Large intestine (tissue), 3 donors: Measurements from ENCODE around the gene CHAC2. TPM values are rescaled to one million over a fixed set of nuclear protein-coding genes. Genes with fewer than 3 reads are reported as not detected.

Experiments
- DNase-seq, 2 donors: peaks; one replicate each; pipeline versions ENCODE4 v3.0.0 to v3.0.0-alpha.2; 2013
- H3K27ac ChIP-seq: one replicate; pipeline ENCODE4 v1.5.1; 2013; ENCODE audit warnings: low read length
- H3K27me3 ChIP-seq: 2 replicates; pipeline ENCODE4 v1.6.1; 2013; ENCODE audit warnings: low read length; ENCODE audit not compliant: control insufficient read depth, insufficient read depth
- H3K36me3 ChIP-seq: 2 replicates; pipeline ENCODE4 v1.6.1; 2013; ENCODE audit warnings: low read length; ENCODE audit not compliant: control insufficient read depth, insufficient read depth
- H3K4me1 ChIP-seq: one replicate; pipeline ENCODE4 v1.6.1; 2013; ENCODE audit warnings: low read length; ENCODE audit not compliant: control insufficient read depth, insufficient read depth
- H3K4me3 ChIP-seq: one replicate; pipeline ENCODE4 v1.5.1; 2013; ENCODE audit warnings: low read length
- H3K9me3 ChIP-seq: one replicate; pipeline ENCODE4 v1.6.1; 2013; ENCODE audit warnings: mild to moderate bottlenecking, low read depth, low read length, moderate library complexity; ENCODE audit not compliant: control insufficient read depth
- WGBS: methylation state at CpG from one replicate; pipeline ENCODE4 v1.1.5; 2013; ENCODE audit warnings: low lambda C conversion rate; ENCODE audit not compliant: insufficient coverage; 5-methylcytosine and 5-hydroxymethylcytosine counted together
- polyA plus RNA-seq: library from polyadenylated mRNA; unstranded; fragments of 120-200 nt; gene quantifications from one replicate; pipeline ENCODE4 v1.2.1, GENCODE V29; 2013

Gene CHAC2
- polyA plus RNA-seq, 1 donor: 4.7 TPM

DNA sequence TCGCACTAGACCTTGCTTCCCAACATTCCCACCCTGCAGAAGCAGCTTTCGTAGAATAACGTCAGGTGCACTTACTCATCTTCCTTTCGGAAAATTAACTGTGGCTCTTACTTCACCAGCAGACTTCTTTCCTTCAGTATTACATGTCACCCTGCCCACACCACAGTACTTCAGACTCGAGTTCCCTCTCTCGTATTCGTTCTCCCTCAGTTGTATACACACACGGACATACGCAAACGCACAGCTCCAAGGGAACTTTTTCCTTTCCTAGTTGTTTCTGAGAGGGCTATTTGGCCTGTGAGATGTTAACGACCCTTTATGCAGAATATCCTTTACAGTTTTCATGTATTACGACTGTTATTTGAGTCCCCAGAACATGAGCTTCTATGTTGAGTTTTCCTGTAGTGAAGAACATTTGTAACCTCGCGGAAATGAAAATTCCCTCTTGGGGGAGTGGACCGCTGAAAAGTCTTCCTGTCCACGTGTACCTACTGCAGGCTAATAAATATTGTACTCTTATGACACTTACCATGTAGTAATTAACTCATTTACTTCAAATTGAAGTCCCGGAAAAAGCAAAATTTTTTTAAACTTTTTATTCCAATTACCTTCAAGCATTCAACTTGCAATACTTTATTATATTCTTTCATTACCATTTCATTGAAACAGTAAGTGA is 20.1 kb downstream of the CHAC2 start:
- Histone ChIP-seq H3K27me3 (no peaks in the 10 kb centered on the region), H3K27ac (peak overlapping the region; percentile 85), H3K4me1 (peaks cover 9% of the 10 kb centered on the region), H3K4me3 (peak overlapping the region; percentile 99), H3K9me3 (peaks cover 5% of the 10 kb centered on the region), H3K36me3 (no peaks in the 10 kb centered on the region)
- 14% methylated on average over 5 of the region's 17 CpGs for WGBS
- peak in 1 of 2 donors; percentile 48 for DNase-seq

- H3K4me3 ChIP-seq: no peak overlapping the region
- peaks cover 27% of the 10 kb centered on the region for H3K36me3 ChIP-seq
- 80% methylated on average over 1 of the region's 3 CpGs for WGBS
- peaks cover 3% of the 10 kb centered on the region for H3K4me1 ChIP-seq
- no peaks in the 10 kb centered on the region for H3K9me3 ChIP-seq
- no peak overlapping the region for H3K27ac ChIP-seq
- no peak for DNase-seq
- H3K27me3 ChIP-seq: no peaks in the 10 kb centered on the region
Observed at GRCh38 chr2:53793261-53793660, 25.7 kb downstream of the CHAC2 start.

DNA sequence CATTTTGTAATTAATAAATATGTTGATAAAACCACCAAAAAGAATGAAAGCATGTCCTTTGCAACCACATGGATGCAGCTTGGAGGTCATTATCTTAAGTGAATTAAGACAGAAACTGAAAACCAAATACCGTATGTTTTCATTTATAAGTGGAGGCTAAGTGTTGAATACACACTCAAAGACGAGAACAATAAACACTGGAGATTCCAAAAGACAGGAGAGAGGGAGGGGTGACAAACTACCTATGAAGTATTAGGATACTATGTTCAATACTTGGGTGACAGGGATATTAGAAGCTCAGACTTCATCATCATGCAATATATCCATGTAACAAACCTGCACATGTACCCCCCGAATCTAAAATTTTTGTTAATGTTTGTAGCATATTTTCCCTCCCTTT is 26.2 kb downstream of the CHAC2 start:
- DNase-seq: no peak
- H3K4me3 ChIP-seq: no peak overlapping the region
- H3K27me3 ChIP-seq: no peaks in the 10 kb centered on the region
- no peaks in the 10 kb centered on the region for H3K4me1 ChIP-seq
- no CpG with 5 or more reads among the region's 3 CpGs for WGBS
- no peak overlapping the region for H3K27ac ChIP-seq
- H3K9me3 ChIP-seq: no peaks in the 10 kb centered on the region
- peaks cover 29% of the 10 kb centered on the region for H3K36me3 ChIP-seq

- Histone ChIP-seq H3K4me3 (no peak overlapping the region), H3K9me3 (no peaks in the 10 kb centered on the region), H3K27ac (no peak overlapping the region), H3K4me1 (no peaks in the 10 kb centered on the region), H3K36me3 (peaks cover 49% of the 10 kb centered on the region), H3K27me3 (no peaks in the 10 kb centered on the region)
- no peak for DNase-seq
Observed at GRCh38 chr2:53801547-53801946, 33.9 kb downstream of the CHAC2 start.

GRCh38 chr2:53802617-53803151 is 35.1 kb downstream of the CHAC2 start:
- no peak overlapping the region for H3K4me3 ChIP-seq
- H3K4me1 ChIP-seq: no peaks in the 10 kb centered on the region
- no peaks in the 10 kb centered on the region for H3K27me3 ChIP-seq
- peaks cover 51% of the 10 kb centered on the region for H3K36me3 ChIP-seq
- DNase-seq: no peak
- no peak overlapping the region for H3K27ac ChIP-seq
- no CpG with 5 or more reads among the region's 7 CpGs for WGBS
- no peaks in the 10 kb centered on the region for H3K9me3 ChIP-seq

DNA sequence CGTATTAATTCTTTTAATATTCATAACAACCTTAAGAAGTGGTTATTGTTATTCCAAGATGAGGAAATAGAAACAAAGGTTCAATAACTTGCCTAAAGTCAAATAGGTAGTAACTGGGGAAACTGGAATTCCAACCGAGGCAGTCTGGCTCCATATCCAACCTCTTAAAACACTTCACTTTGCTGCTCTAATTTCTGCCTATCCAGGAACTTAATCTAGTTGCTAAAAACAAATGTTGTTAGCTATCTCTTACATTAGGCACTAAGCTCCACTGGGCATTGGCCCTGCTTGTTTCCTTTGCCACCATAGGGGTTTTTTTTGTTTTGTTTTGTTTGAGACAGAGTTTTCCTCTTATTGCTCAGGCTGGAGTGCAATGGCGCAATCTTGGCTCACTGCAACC is 44.0 kb downstream of the CHAC2 start:
- no CpG with 5 or more reads among the region's 3 CpGs for WGBS
- Histone ChIP-seq H3K9me3 (no peaks in the 10 kb centered on the region), H3K27ac (peak overlapping the region; percentile 79), H3K4me3 (no peak overlapping the region), H3K27me3 (no peaks in the 10 kb centered on the region), H3K4me1 (peaks cover 12% of the 10 kb centered on the region), H3K36me3 (peaks cover 49% of the 10 kb centered on the region)
- DNase-seq: no peak

DNA sequence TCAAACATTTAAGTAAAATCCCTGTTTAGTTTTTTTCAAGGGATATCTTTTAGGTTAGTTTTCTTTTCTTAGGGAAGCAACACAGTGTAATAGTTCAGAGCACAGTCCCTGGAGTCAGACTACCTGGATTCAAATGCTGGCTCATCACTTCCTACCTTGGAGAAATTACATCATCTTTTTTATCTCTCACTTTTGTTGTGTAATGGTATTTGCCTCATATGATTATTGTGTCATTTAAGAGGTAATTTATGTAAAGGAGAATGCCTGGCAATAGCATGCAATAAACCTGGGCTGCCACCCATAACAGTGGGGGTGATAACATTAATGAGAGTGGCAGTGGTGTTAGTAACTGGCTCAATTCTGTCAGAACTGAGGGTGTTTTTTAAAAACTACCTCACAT is 45.5 kb downstream of the CHAC2 start:
- Histone ChIP-seq H3K27me3 (no peaks in the 10 kb centered on the region), H3K4me3 (no peak overlapping the region), H3K36me3 (peaks cover 38% of the 10 kb centered on the region), H3K9me3 (no peaks in the 10 kb centered on the region), H3K4me1 (peaks cover 12% of the 10 kb centered on the region), H3K27ac (peak overlapping the region; percentile 79)
- peak; percentile 70 to 90 for DNase-seq

DNA sequence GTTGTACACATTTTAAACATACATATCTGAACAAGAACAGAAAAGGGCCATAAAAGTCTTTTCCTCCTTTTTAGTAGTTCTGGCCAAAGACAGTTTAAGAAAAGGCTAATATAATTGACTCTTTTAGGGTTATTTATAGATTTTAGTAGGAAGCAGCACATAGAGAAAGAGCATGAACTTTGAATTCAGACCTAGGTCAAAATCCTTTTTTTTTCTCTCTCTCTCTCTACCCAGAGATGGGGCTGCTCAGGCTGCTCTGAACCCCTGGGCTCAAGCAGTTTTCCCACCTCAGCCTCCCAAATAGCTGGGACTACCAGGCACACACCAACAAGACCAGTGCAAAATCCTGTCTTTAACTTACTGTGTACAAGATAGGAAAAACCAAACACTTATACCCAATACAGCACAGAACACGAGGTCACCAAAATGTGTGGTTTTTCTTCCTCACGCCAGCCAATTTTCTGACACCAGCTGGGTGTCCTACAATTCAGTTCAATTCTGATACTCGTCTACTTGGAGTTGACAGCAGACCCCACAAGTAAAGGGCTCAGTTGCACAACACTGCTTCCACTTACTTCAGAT is 51.3 kb downstream of the CHAC2 start:
- H3K9me3 ChIP-seq: no peaks in the 10 kb centered on the region
- H3K4me1 ChIP-seq: peaks cover 17% of the 10 kb centered on the region
- WGBS: no CpG with 5 or more reads among the region's 3 CpGs
- peak overlapping the region; percentile 88 for H3K27ac ChIP-seq
- H3K27me3 ChIP-seq: no peaks in the 10 kb centered on the region
- peak in 1 of 2 donors; percentile 33 for DNase-seq
- H3K4me3 ChIP-seq: no peak overlapping the region
- peaks cover 11% of the 10 kb centered on the region for H3K36me3 ChIP-seq

GRCh38 chr2:53819634-53820033 is 52.0 kb downstream of the CHAC2 start:
- Histone ChIP-seq H3K36me3 (peaks cover 10% of the 10 kb centered on the region), H3K9me3 (no peaks in the 10 kb centered on the region), H3K4me1 (peaks cover 16% of the 10 kb centered on the region), H3K27me3 (no peaks in the 10 kb centered on the region), H3K4me3 (no peak overlapping the region), H3K27ac (peak overlapping the region; percentile 88)
- 40% methylated on average over 1 of the region's 4 CpGs for WGBS
- DNase-seq: no peak

- WGBS: no CpG with 5 or more reads among the region's 9 CpGs
- peak overlapping the region; percentile 88 for H3K27ac ChIP-seq
Observed at GRCh38 chr2:53820048-53820447, 52.4 kb downstream of the CHAC2 start.

GRCh38 chr2:53820711-53821110 is 53.1 kb downstream of the CHAC2 start:
- Histone ChIP-seq H3K4me1 (peaks cover 16% of the 10 kb centered on the region), H3K4me3 (no peak overlapping the region), H3K27me3 (no peaks in the 10 kb centered on the region), H3K27ac (peak overlapping the region; percentile 88), H3K36me3 (peaks cover 4% of the 10 kb centered on the region), H3K9me3 (no peaks in the 10 kb centered on the region)
- no peak for DNase-seq
- WGBS: no CpG with 5 or more reads among the region's 4 CpGs

More at GRCh38 chr2:53820048-53820447, 52.4 kb downstream of the CHAC2 start:
- peaks cover 16% of the 10 kb centered on the region for H3K4me1 ChIP-seq
- H3K4me3 ChIP-seq: no peak overlapping the region
- DNase-seq: peak; percentile 56 to 75
- no peaks in the 10 kb centered on the region for H3K27me3 ChIP-seq
- H3K9me3 ChIP-seq: no peaks in the 10 kb centered on the region
- H3K36me3 ChIP-seq: peaks cover 8% of the 10 kb centered on the region
